Small intestine (tissue), 7 donors: ENCODE measurements around the gene EPHB3. TPM values are rescaled to one million over a fixed set of nuclear protein-coding genes. Genes with fewer than 3 reads are reported as not detected.

Experiments
- DNase-seq, 2 donors: peaks; one replicate each; pipeline versions ENCODE4 v3.0.0 to v3.0.0-alpha.2; 2013
- FAIRE-seq: peaks from 2 replicates; lab custom pipeline; 2012; peaks lifted over from hg19 to GRCh38; lab: Jason Lieb, UNC
- H3K27ac ChIP-seq, 3 donors: one replicate each; pipeline ENCODE4 v1.5.1; 2013; ENCODE audit warnings: low read length in 2 of 3, mild to moderate bottlenecking in 2 of 3, control low read depth in 1 of 3, inconsistent platforms in 1 of 3, low read depth in 1 of 3, moderate library complexity in 1 of 3
- H3K27me3 ChIP-seq, 3 donors: one replicate each; pipeline ENCODE4 v1.6.1; 2013; ENCODE audit warnings: low read length in 3 of 3, inconsistent platforms in 1 of 3; ENCODE audit not compliant: control insufficient read depth in 3 of 3, insufficient read depth in 3 of 3
- H3K36me3 ChIP-seq, 3 donors: one replicate each; pipeline ENCODE4 v1.6.1; 2013; ENCODE audit warnings: low read length in 3 of 3, inconsistent platforms in 1 of 3, low read depth in 1 of 3, mild to moderate bottlenecking in 1 of 3, moderate library complexity in 1 of 3; ENCODE audit not compliant: control insufficient read depth in 3 of 3, insufficient read depth in 2 of 3
- H3K4me1 ChIP-seq, 3 donors: one replicate each; pipeline ENCODE4 v1.6.1; 2013; ENCODE audit warnings: low read length in 2 of 3, inconsistent platforms in 1 of 3, low read depth in 1 of 3, mild to moderate bottlenecking in 1 of 3, moderate library complexity in 1 of 3; ENCODE audit not compliant: control insufficient read depth in 3 of 3, insufficient read depth in 2 of 3
- H3K4me3 ChIP-seq, 3 donors: one replicate each; pipeline ENCODE4 v1.5.1; 2013; ENCODE audit warnings: low read length in 3 of 3, control low read depth in 1 of 3, inconsistent platforms in 1 of 3, low read depth in 1 of 3, mild to moderate bottlenecking in 1 of 3, moderate library complexity in 1 of 3
- H3K9me3 ChIP-seq, 2 donors: one replicate each; pipeline ENCODE4 v1.6.1; 2013; ENCODE audit warnings: low read depth in 1 of 2, low read length in 1 of 2; ENCODE audit not compliant: control insufficient read depth in 2 of 2, insufficient read depth in 1 of 2
- WGBS, 3 donors: extraction: QIAGEN DNeasy Blood & Tissue Kit; methylation state at CpG; one replicate each; pipeline ENCODE4 v1.1.7; 2013; 5-methylcytosine and 5-hydroxymethylcytosine counted together
- polyA plus RNA-seq, 4 donors: library from polyadenylated mRNA; stranded (reverse) in 3 of 4; unstranded in 1 of 4; fragments of 200-250 nt in 3 of 4; fragments of 120-200 nt in 1 of 4; gene quantifications; one replicate each; pipeline versions ENCODE4 v1.2.1 to v1.2.3, GENCODE V29; 2013
- donor health status: healthy with polysubstance abuse.
- donor health status: control.
- donor health status: control.
- donor health status: Bipolar disorder and iron deficiency.
- donor health status: healthy.

The EPHB3 gene
- polyA plus RNA-seq, 4 donors, result 0.27 to 16.7 (median 8.3) TPM

- Histone ChIP-seq H3K27me3 (no peaks in the 10 kb centered on the region), H3K36me3 (no peaks in the 10 kb centered on the region), H3K27ac (no peak overlapping the region), H3K9me3 (no peaks in the 10 kb centered on the region), H3K4me3 (no peak overlapping the region), H3K4me1 (no peaks in the 10 kb centered on the region)
- WGBS, 3 donors, result 46 to 66% (median 55%) methylated on average over 15 of the region's 15 CpGs
- FAIRE-seq, result no peak
- DNase-seq, result no peak
These were observed 11.6 kb upstream of the EPHB3 start for GRCh38 chr3:184549796-184550577.

- WGBS, 3 donors, result 87 to 93% (median 90%) methylated on average over 8 of the region's 8 CpGs
- no peaks in the 10 kb centered on the region for H3K4me1 ChIP-seq
- no peak overlapping the region for H3K27ac ChIP-seq
- no peak for DNase-seq
- H3K9me3 ChIP-seq, result no peaks in the 10 kb centered on the region
- H3K36me3 ChIP-seq, result no peaks in the 10 kb centered on the region
- H3K4me3 ChIP-seq, result no peak overlapping the region
- no peaks in the 10 kb centered on the region for H3K27me3 ChIP-seq
- FAIRE-seq, result no peak
These were observed 10.5 kb upstream of the EPHB3 start for GRCh38 chr3:184551103-184551502.

- no peak overlapping the region for H3K4me3 ChIP-seq
- no peak overlapping the region for H3K27ac ChIP-seq
- peaks cover 0 to 3% (median 0%) of the 10 kb centered on the region in 3 donors for H3K4me1 ChIP-seq
- FAIRE-seq (no peak), DNase-seq (no peak)
- no peaks in the 10 kb centered on the region for H3K27me3 ChIP-seq
- H3K36me3 ChIP-seq, result no peaks in the 10 kb centered on the region
- H3K9me3 ChIP-seq, result no peaks in the 10 kb centered on the region
- 84 to 92% (median 89%) methylated on average over 11 to 12 of the region's 12 CpGs for WGBS, 3 donors
These were observed 9.8 kb upstream of the EPHB3 start for GRCh38 chr3:184551614-184552256.

- H3K36me3 ChIP-seq, result no peaks in the 10 kb centered on the region
- FAIRE-seq (no peak), DNase-seq (no peak)
- H3K4me3 ChIP-seq, result no peak overlapping the region
- no peaks in the 10 kb centered on the region for H3K9me3 ChIP-seq
- no peaks in the 10 kb centered on the region for H3K27me3 ChIP-seq
- H3K4me1 ChIP-seq, result peaks cover under 1 to 7% (median 3%) of the 10 kb centered on the region in 3 donors
- no peak overlapping the region for H3K27ac ChIP-seq
- WGBS, 3 donors, result 84 to 96% (median 88%) methylated on average over 6 of the region's 6 CpGs
These were observed 9.3 kb upstream of the EPHB3 start for GRCh38 chr3:184552296-184552695.

GRCh38 chr3:184552863-184553262 is 8.7 kb upstream of the EPHB3 start:
- FAIRE-seq (no peak), DNase-seq (no peak)
- WGBS, 3 donors, result 94 to 95% (median 94%) methylated on average over 13 of the region's 13 CpGs
- no peak overlapping the region for H3K27ac ChIP-seq
- no peak overlapping the region for H3K4me3 ChIP-seq
- H3K27me3 ChIP-seq, result no peaks in the 10 kb centered on the region
- no peaks in the 10 kb centered on the region for H3K9me3 ChIP-seq
- peaks cover 1 to 7% (median 3%) of the 10 kb centered on the region in 3 donors for H3K4me1 ChIP-seq
- H3K36me3 ChIP-seq, result no peaks in the 10 kb centered on the region

- WGBS, 3 donors, result 84 to 87% (median 84%) methylated on average over 4 of the region's 4 CpGs
- Histone ChIP-seq H3K4me1 (peaks cover 1 to 11% (median 3%) of the 10 kb centered on the region in 3 donors), H3K4me3 (no peak overlapping the region), H3K9me3 (no peaks in the 10 kb centered on the region), H3K27ac (no peak overlapping the region), H3K27me3 (peaks cover 0 to 2% (median 0%) of the 10 kb centered on the region in 3 donors), H3K36me3 (no peaks in the 10 kb centered on the region)
- FAIRE-seq, result no peak
- no peak for DNase-seq
These were observed 8.2 kb upstream of the EPHB3 start for GRCh38 chr3:184553385-184553784.

- Histone ChIP-seq H3K4me1 (peaks cover 1 to 22% (median 3%) of the 10 kb centered on the region in 3 donors), H3K27me3 (peaks cover 0 to 6% (median 0%) of the 10 kb centered on the region in 3 donors), H3K27ac (no peak overlapping the region), H3K9me3 (no peaks in the 10 kb centered on the region), H3K4me3 (no peak overlapping the region), H3K36me3 (no peaks in the 10 kb centered on the region)
- no peak for FAIRE-seq
- WGBS, 3 donors, result 85 to 93% (median 89%) methylated on average over 5 of the region's 5 CpGs
- DNase-seq, result no peak
These were observed 7.1 kb upstream of the EPHB3 start for GRCh38 chr3:184554461-184554860.

- FAIRE-seq (no peak), DNase-seq (no peak)
- H3K27ac ChIP-seq, result peak overlapping the region in 1 of 3 donors; percentile 40
- no peaks in the 10 kb centered on the region for H3K9me3 ChIP-seq
- peaks cover 0 to 24% (median 0%) of the 10 kb centered on the region in 3 donors for H3K27me3 ChIP-seq
- no peak overlapping the region for H3K4me3 ChIP-seq
- 19 to 49% (median 33%) methylated on average over 15 of the region's 15 CpGs for WGBS, 3 donors
- peaks cover 3 to 37% (median 4%) of the 10 kb centered on the region in 3 donors for H3K4me1 ChIP-seq
- H3K36me3 ChIP-seq, result no peaks in the 10 kb centered on the region
These were observed 4.8 kb upstream of the EPHB3 start for GRCh38 chr3:184556582-184557347.
